H9 (cell line): ENCODE measurements around the gene LYPLA2. TPM values are rescaled to one million over a fixed set of nuclear protein-coding genes. Genes with fewer than 3 reads are reported as not detected.

ENCODE experiments used
- DNase-seq: peaks from one replicate; pipeline ENCODE4 v3.0.0-alpha.2; 2017
- H2AFZ ChIP-seq: one replicate; pipeline ENCODE4 v1.6.1; 2013; ENCODE audit warnings: mild to moderate bottlenecking, low read length, control low read depth, moderate library complexity
- H2AK5ac ChIP-seq: 2 replicates; pipeline ENCODE4 v1.6.1; 2013; ENCODE audit warnings: low read length, control low read depth, mixed read lengths; ENCODE audit not compliant: insufficient read length
- H2BK120ac ChIP-seq: one replicate; pipeline ENCODE4 v1.6.1; 2013; ENCODE audit warnings: low read depth, mild to moderate bottlenecking, low read length, control low read depth, inconsistent platforms; ENCODE audit not compliant: poor library complexity, severe bottlenecking
- H2BK12ac ChIP-seq: 2 replicates; pipeline ENCODE4 v1.6.1; 2013; ENCODE audit warnings: low read length, control low read depth, mixed read lengths, low read depth; ENCODE audit not compliant: insufficient read length
- H2BK15ac ChIP-seq: 2 replicates; pipeline ENCODE4 v1.6.1; 2013; ENCODE audit warnings: low read depth, low read length, control low read depth
- H2BK20ac ChIP-seq: one replicate; pipeline ENCODE4 v1.6.1; 2013; ENCODE audit warnings: low read depth, mild to moderate bottlenecking, low read length, control low read depth, inconsistent platforms; ENCODE audit not compliant: poor library complexity, severe bottlenecking
- H2BK5ac ChIP-seq: 2 replicates; pipeline ENCODE4 v1.6.1; 2013; ENCODE audit warnings: low read length, control low read depth, mixed read lengths; ENCODE audit not compliant: insufficient read length
- H3K14ac ChIP-seq: 2 replicates; pipeline ENCODE4 v1.6.1; 2013; ENCODE audit warnings: low read length, control low read depth; ENCODE audit not compliant: insufficient read depth
- H3K18ac ChIP-seq: 2 replicates; pipeline ENCODE4 v1.6.1; 2013; ENCODE audit warnings: low read depth, mild to moderate bottlenecking, mixed read lengths, low read length, control low read depth; ENCODE audit not compliant: insufficient read length
- H3K23ac ChIP-seq: 2 replicates; pipeline ENCODE4 v1.6.1; 2013; ENCODE audit warnings: low read length, control low read depth, mixed read lengths, low read depth; ENCODE audit not compliant: insufficient read length
- H3K23me2 ChIP-seq: 2 replicates; pipeline ENCODE4 v1.6.1; 2013; ENCODE audit warnings: low read depth, mild to moderate bottlenecking, mixed read lengths, low read length, control low read depth; ENCODE audit not compliant: insufficient read length, poor library complexity, severe bottlenecking
- H3K27ac ChIP-seq: 2 replicates; pipeline ENCODE4 v1.5.1; 2013; ENCODE audit warnings: low read length, control low read depth, mixed read lengths, low read depth; ENCODE audit not compliant: insufficient read length
- H3K27me3 ChIP-seq: 2 replicates; pipeline ENCODE4 v1.6.1; 2013; ENCODE audit warnings: low read length, control low read depth, inconsistent platforms; ENCODE audit not compliant: insufficient read depth
- H3K4ac ChIP-seq: 2 replicates; pipeline ENCODE4 v1.6.1; 2013; ENCODE audit warnings: low read depth, mild to moderate bottlenecking, control low read depth, inconsistent platforms, low read length, moderate library complexity
- H3K4me1 ChIP-seq: 2 replicates; pipeline ENCODE4 v1.6.1; 2013; ENCODE audit warnings: low read length, control low read depth, inconsistent platforms; ENCODE audit not compliant: insufficient read depth
- H3K4me2 ChIP-seq: 2 replicates; pipeline ENCODE4 v1.6.1; 2013; ENCODE audit warnings: low read length, control low read depth, mixed read lengths; ENCODE audit not compliant: insufficient read length, insufficient read depth
- H3K56ac ChIP-seq: 2 replicates; pipeline ENCODE4 v1.6.1; 2013; ENCODE audit warnings: low read depth, mild to moderate bottlenecking, mixed read lengths, low read length, control low read depth; ENCODE audit not compliant: insufficient read length
- H3K79me1 ChIP-seq: 2 replicates; pipeline ENCODE4 v1.6.1; 2013; ENCODE audit warnings: low read depth, mild to moderate bottlenecking, moderate library complexity, low read length, control low read depth, inconsistent platforms; ENCODE audit not compliant: insufficient read depth, poor library complexity, severe bottlenecking
- H3K79me2 ChIP-seq: 2 replicates; pipeline ENCODE4 v1.6.1; 2013; ENCODE audit warnings: low read length, control low read depth, inconsistent platforms; ENCODE audit not compliant: insufficient read depth
- H3K9ac ChIP-seq: 2 replicates; pipeline ENCODE4 v1.6.1; 2013; ENCODE audit warnings: low read length, control low read depth, mixed read lengths; ENCODE audit not compliant: insufficient read length; ENCODE audit errors: extremely low read depth
- H3K9me3 ChIP-seq: one replicate; pipeline ENCODE4 v1.6.1; 2013; ENCODE audit warnings: low read depth, low read length, inconsistent platforms; ENCODE audit not compliant: control insufficient read depth
- H3T11ph ChIP-seq: one replicate; pipeline ENCODE4 v1.6.1; 2013; ENCODE audit warnings: mild to moderate bottlenecking, low read length, control low read depth, inconsistent platforms
- H4K20me1 ChIP-seq: one replicate; pipeline ENCODE4 v1.6.1; 2013; ENCODE audit not compliant: control insufficient read depth, insufficient read length, insufficient read depth
- H4K5ac ChIP-seq: 2 replicates; pipeline ENCODE4 v1.6.1; 2013; ENCODE audit warnings: low read depth, mild to moderate bottlenecking, mixed read lengths, low read length, control low read depth; ENCODE audit not compliant: insufficient read length
- H4K8ac ChIP-seq: replicated peaks from 2 replicates; pipeline ENCODE4 v1.6.1; 2013; ENCODE audit warnings: low read length, control low read depth, mixed read lengths, low read depth; ENCODE audit not compliant: insufficient read length
- H4K91ac ChIP-seq: 2 replicates; pipeline ENCODE4 v1.6.1; 2013; ENCODE audit warnings: low read depth, mild to moderate bottlenecking, moderate library complexity, mixed read lengths, low read length, control low read depth; ENCODE audit not compliant: insufficient read length
- H3K27ac Mint-ChIP-seq, 3 experiments: 2 replicates in 2 of 3; 3 replicates in 1 of 3; pipeline ENCODE4 v1.8.0; 2020 to 2021; ENCODE audit warnings: mixed read lengths in 3 of 3, mild to moderate bottlenecking in 1 of 3, moderate library complexity in 1 of 3
- H3K27me3 Mint-ChIP-seq: 2 replicates; pipeline ENCODE4 v1.8.0; 2021; ENCODE audit warnings: low read depth, mild to moderate bottlenecking, moderate library complexity, mixed read lengths
- H3K36me3 Mint-ChIP-seq, 3 experiments: 2 replicates in 2 of 3; 3 replicates in 1 of 3; pipeline ENCODE4 v1.8.0; 2020 to 2021; ENCODE audit warnings: low read depth in 3 of 3, mixed read lengths in 3 of 3; ENCODE audit not compliant: insufficient read depth in 1 of 3
- H3K4me1 Mint-ChIP-seq, 2 experiments: 2 replicates each; pipeline ENCODE4 v1.8.0; 2020; ENCODE audit warnings: mixed read lengths in 2 of 2
- H3K4me3 Mint-ChIP-seq, 2 experiments: 2 replicates in 1 of 2; 3 replicates in 1 of 2; pipeline ENCODE4 v1.8.0; 2020 to 2021; ENCODE audit warnings: mild to moderate bottlenecking in 2 of 2, mixed read lengths in 2 of 2, moderate library complexity in 1 of 2
- H3K9me3 Mint-ChIP-seq, 2 experiments: 2 replicates in 1 of 2; 3 replicates in 1 of 2; pipeline ENCODE4 v1.8.0; 2020; ENCODE audit warnings: mild to moderate bottlenecking in 2 of 2, mixed read lengths in 2 of 2, moderate library complexity in 1 of 2
- WGBS: extraction: QIAGEN DNeasy Blood & Tissue Kit; methylation state at CpG from one replicate; pipeline ENCODE4 v1.1.7; 2013; ENCODE audit warnings: missing lambda C conversion rate, low lambda C conversion rate, mixed read lengths; ENCODE audit not compliant: insufficient read length; ENCODE audit errors: extremely low coverage; 5-methylcytosine and 5-hydroxymethylcytosine counted together
- total RNA-seq: library from RNA; stranded (reverse); gene quantifications from 2 replicates; pipeline ENCODE4 v1.2.1, GENCODE V29; 2021
- TF ChIP-seq, protein P1 (sequence below): fragments of 200-600 bp; sonication (generic); conservative IDR thresholded peaks from 3 replicates; pipeline ENCODE4 v1.8.0; 2021; ENCODE audit warnings: antibody characterized with exemption, mild to moderate bottlenecking

LYPLA2 gene
- total RNA-seq, 1 experiment from 2014 or later = 118 TPM

GRCh38 chr1:23743287-23744152, 47.4 kb upstream of the LYPLA2 start, which contains the start of gene ELOA:
Gene ELOA (plus strand): TSS chr1:23743471. CDS start chr1:23743504, 33 bp downstream.
- no peak within 1 kb of the TSS for H3K23ac ChIP-seq
- Mint-ChIP-seq H3K27me3 (no peaks in the 10 kb centered on the region; the same call in 1 of the 2 replicates), H3K27ac (peak within 1 kb of the TSS; percentile 70 to 82 (median 72); a peak in 6 of 7 replicates), H3K4me3 (peak within 1 kb of the TSS; percentile 86 to 92), H3K36me3 (peaks cover 0 to 13% (median 6%) of the 10 kb centered on the region in 3 experiments; a peak in 5 of 7 replicates), H3K4me1 (peaks cover 18 to 19% of the 10 kb centered on the region in 2 experiments), H3K9me3 (no peaks in the 10 kb centered on the region; a peak in 1 of 5 replicates)
- H3K27ac ChIP-seq = no peak within 1 kb of the TSS
- H3K14ac ChIP-seq = peak within 1 kb of the TSS; percentile 83
- DNase-seq = peak; percentile 78
- H3K79me2 ChIP-seq = peaks cover 21% of the 10 kb centered on the region
- H4K8ac ChIP-seq = no peak within 1 kb of the TSS
- H2AK5ac ChIP-seq = no peak within 1 kb of the TSS
- H3K9ac ChIP-seq = peak within 1 kb of the TSS; percentile 61
- TF ChIP-seq, protein P1, sequence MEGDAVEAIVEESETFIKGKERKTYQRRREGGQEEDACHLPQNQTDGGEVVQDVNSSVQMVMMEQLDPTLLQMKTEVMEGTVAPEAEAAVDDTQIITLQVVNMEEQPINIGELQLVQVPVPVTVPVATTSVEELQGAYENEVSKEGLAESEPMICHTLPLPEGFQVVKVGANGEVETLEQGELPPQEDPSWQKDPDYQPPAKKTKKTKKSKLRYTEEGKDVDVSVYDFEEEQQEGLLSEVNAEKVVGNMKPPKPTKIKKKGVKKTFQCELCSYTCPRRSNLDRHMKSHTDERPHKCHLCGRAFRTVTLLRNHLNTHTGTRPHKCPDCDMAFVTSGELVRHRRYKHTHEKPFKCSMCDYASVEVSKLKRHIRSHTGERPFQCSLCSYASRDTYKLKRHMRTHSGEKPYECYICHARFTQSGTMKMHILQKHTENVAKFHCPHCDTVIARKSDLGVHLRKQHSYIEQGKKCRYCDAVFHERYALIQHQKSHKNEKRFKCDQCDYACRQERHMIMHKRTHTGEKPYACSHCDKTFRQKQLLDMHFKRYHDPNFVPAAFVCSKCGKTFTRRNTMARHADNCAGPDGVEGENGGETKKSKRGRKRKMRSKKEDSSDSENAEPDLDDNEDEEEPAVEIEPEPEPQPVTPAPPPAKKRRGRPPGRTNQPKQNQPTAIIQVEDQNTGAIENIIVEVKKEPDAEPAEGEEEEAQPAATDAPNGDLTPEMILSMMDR = no peak
- H3K4me1 ChIP-seq = no peaks in the 10 kb centered on the region
- peak within 1 kb of the TSS; percentile 53 for H3K18ac ChIP-seq
- H2BK12ac ChIP-seq = no peak within 1 kb of the TSS
- H4K5ac ChIP-seq = no peak within 1 kb of the TSS
- no peaks in the 10 kb centered on the region for H3K27me3 ChIP-seq
- H3K4ac ChIP-seq = no peak within 1 kb of the TSS
- H3K79me1 ChIP-seq = no peaks in the 10 kb centered on the region
- H3K56ac ChIP-seq = no peak within 1 kb of the TSS
- H4K91ac ChIP-seq = no peak within 1 kb of the TSS
- no peak within 1 kb of the TSS for H2AFZ ChIP-seq
- H4K20me1 ChIP-seq = no peaks in the 10 kb centered on the region
- H2BK15ac ChIP-seq = no peak within 1 kb of the TSS; the same call in 1 of the 2 replicates
- no peak within 1 kb of the TSS for H3T11ph ChIP-seq
- H2BK20ac ChIP-seq = no peak within 1 kb of the TSS
- no CpG with 5 or more reads among the region's 119 CpGs for WGBS
- peaks cover 13% of the 10 kb centered on the region for H3K23me2 ChIP-seq
- no peaks in the 10 kb centered on the region for H3K9me3 ChIP-seq
- peak within 1 kb of the TSS; percentile 92 for H3K4me2 ChIP-seq
- no peak within 1 kb of the TSS for H2BK120ac ChIP-seq
- no peak within 1 kb of the TSS for H2BK5ac ChIP-seq
